ENCODE results near the gene LIMK1.

DNA sequence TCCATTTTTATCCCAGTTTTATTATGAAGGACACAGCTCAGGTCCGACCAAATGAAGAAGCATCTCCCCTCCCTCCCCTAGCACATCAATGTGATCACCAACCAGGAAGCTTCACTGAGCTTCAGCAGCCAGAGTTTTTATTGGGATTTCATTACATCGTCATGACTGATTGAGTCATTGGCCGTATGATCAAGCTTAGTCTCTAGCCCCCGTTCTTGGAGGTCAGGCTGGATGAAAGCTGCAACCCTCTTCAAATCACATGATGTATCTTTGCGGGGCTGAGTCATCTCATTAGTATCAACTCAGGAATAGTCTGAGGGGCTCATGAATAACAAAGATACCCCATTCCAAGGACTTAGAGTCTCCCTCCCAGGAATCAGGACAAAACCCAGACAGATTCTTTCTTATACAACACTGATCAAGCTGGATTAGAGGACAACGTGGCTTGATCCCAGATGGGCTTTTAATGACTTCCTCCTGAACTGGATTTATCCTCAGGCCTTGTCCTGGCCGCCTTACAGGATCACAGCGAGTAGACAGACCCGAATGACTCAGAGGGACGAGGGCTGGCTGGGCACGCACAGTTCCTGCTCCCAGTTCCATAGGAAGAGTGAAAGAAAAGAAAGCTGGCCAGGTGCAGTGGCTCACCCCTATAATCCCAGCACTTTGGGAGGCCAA is 14.5 kb downstream of the LIMK1 start:
- TF ChIP-seq POLR2A (IDR thresholded peaks at IDR 0.05) (no peak), CTCF (IDR thresholded peaks at IDR 0.05) (no peak)
